ENCODE measurements around the gene ZDHHC6.

- TF ChIP-seq CTCF (IDR thresholded peaks at IDR 0.05 in 2 of 3, conservative IDR thresholded peaks at IDR 0.05 in 1 of 3; ENCODE audit: borderline replicate concordance in 1 of 3, insufficient read depth in 1 of 3, low read depth in 2 of 3, low read length in 2 of 3) (no peak), EZH2 (IDR thresholded peaks at IDR 0.05) (no peak), JUND (IDR thresholded peaks at IDR 0.05) (no peak; the same call in 1 of the 2 replicates), POLR2AphosphoS5 (IDR thresholded peaks at IDR 0.05; ENCODE audit: low read depth, low read length) (peak; percentile 41; the same call in 1 of the 2 replicates), RAD21 (IDR thresholded peaks at IDR 0.05; ENCODE audit: low read depth) (no peak), CBX3 (IDR thresholded peaks at IDR 0.05; ENCODE audit: low read depth) (no peak), FOSL1 (IDR thresholded peaks at IDR 0.05; ENCODE audit: low read depth) (no peak), POLR2A (IDR thresholded peaks at IDR 0.05; ENCODE audit: borderline replicate concordance, extremely low read depth, insufficient read depth, insufficient read length) (no peak), MAX (IDR thresholded peaks at IDR 0.05) (no peak), CEBPB (IDR thresholded peaks at IDR 0.05; ENCODE audit: low read depth) (no peak), EZH2phosphoT487 (IDR thresholded peaks at IDR 0.05; ENCODE audit: borderline replicate concordance) (no peak)
Measured at GRCh38 chr10:112429147-112429546, 17.6 kb downstream of the ZDHHC6 start.

Data from HCT116 (cell line).